IMR-90 (cell line): ENCODE results near the gene STAG2. TPM values are rescaled to one million over a fixed set of nuclear protein-coding genes. Genes with fewer than 3 reads are reported as not detected.

Source experiments
- ATAC-seq: fragments of 200-7000 bp; cut with Tn5 transposase; 2 replicates; pipeline ENCODE4 v1.9.1; 2020; ENCODE audit warnings: low read depth, mild to moderate bottlenecking, moderate library complexity
- BruUV-seq: library from RNA; stranded (reverse); fragments of 400-500 nt; replicated peaks from 2 replicates; lab custom pipeline; 2021; lab: Mats Ljungman, UMichigan
- CTCF ChIA-PET: fragments of 300-600 bp; formaldehyde crosslinking; extraction: SDS; loops from one replicate; lab custom pipeline; 2021; ENCODE audit warnings: antibody characterized with exemption; lab: Yijun Ruan, JAX
- POLR2A ChIA-PET: fragments of 300-600 bp; sonication (Branson Sonifier 250); formaldehyde crosslinking; loops from one replicate; lab custom pipeline; 2022; ENCODE audit warnings: antibody characterized with exemption; ENCODE audit not compliant: unreplicated experiment; lab: Charles Lee
- DNase-seq: peaks from one replicate; pipeline ENCODE4 v3.0.0; 2013
- H2AFZ ChIP-seq: replicated peaks from 2 replicates; pipeline ENCODE3; 2013; ENCODE audit warnings: low read length, mild to moderate bottlenecking; ENCODE audit not compliant: poor library complexity
- H2AK5ac ChIP-seq: 2 replicates; pipeline ENCODE4 v1.6.1; 2013; ENCODE audit warnings: low read depth, low read length, inconsistent platforms
- H2AK9ac ChIP-seq: replicated peaks from 2 replicates; pipeline ENCODE3; 2013; ENCODE audit warnings: mild to moderate bottlenecking, low read depth, low read length, moderate library complexity; ENCODE audit not compliant: poor library complexity
- H2BK120ac ChIP-seq: 2 replicates; pipeline ENCODE4 v1.6.1; 2013; ENCODE audit warnings: low read depth, low read length, inconsistent platforms
- H2BK15ac ChIP-seq: 3 replicates; pipeline ENCODE4 v1.6.1; 2013; ENCODE audit warnings: low read depth, low read length, inconsistent platforms
- H2BK20ac ChIP-seq: 2 replicates; pipeline ENCODE4 v1.6.1; 2013; ENCODE audit warnings: low read depth, mild to moderate bottlenecking, inconsistent platforms, low read length, moderate library complexity
- H2BK5ac ChIP-seq: 2 replicates; pipeline ENCODE4 v1.6.1; 2013; ENCODE audit warnings: mild to moderate bottlenecking, low read depth, low read length, inconsistent platforms; ENCODE audit not compliant: poor library complexity, severe bottlenecking
- H3K14ac ChIP-seq: replicated peaks from 2 replicates; pipeline ENCODE4 v1.6.1; 2013; ENCODE audit warnings: low read depth, low read length, inconsistent platforms
- H3K18ac ChIP-seq: 2 replicates; pipeline ENCODE4 v1.6.1; 2013; ENCODE audit warnings: low read depth, low read length, control low read depth
- H3K23ac ChIP-seq: 2 replicates; pipeline ENCODE4 v1.6.1; 2013; ENCODE audit warnings: low read depth, low read length, inconsistent platforms
- H3K27ac ChIP-seq: 2 replicates; pipeline ENCODE4 v1.5.1; 2013; ENCODE audit warnings: mild to moderate bottlenecking, control low read depth, low read length; ENCODE audit not compliant: insufficient read depth
- H3K27me3 ChIP-seq: 2 replicates; pipeline ENCODE4 v1.6.1; 2013; ENCODE audit warnings: low read length; ENCODE audit not compliant: control insufficient read depth, insufficient read depth
- H3K36me3 ChIP-seq: 2 replicates; pipeline ENCODE4 v1.6.1; 2013; ENCODE audit warnings: low read length, mixed read lengths; ENCODE audit not compliant: control insufficient read depth, insufficient read depth
- H3K4ac ChIP-seq: 2 replicates; pipeline ENCODE4 v1.6.1; 2013; ENCODE audit warnings: low read depth, low read length, inconsistent platforms
- H3K4me1 ChIP-seq: 2 replicates; pipeline ENCODE4 v1.6.1; 2013; ENCODE audit warnings: low read length, mixed read lengths; ENCODE audit not compliant: control insufficient read depth, insufficient read depth
- H3K4me2 ChIP-seq: 2 replicates; pipeline ENCODE4 v1.6.1; 2013; ENCODE audit warnings: low read depth, mild to moderate bottlenecking, control low read depth, low read length, moderate library complexity
- H3K4me3 ChIP-seq: 2 replicates; pipeline ENCODE4 v1.5.1; 2013; ENCODE audit warnings: low read depth, mild to moderate bottlenecking, control low read depth, low read length, moderate library complexity; ENCODE audit not compliant: insufficient read depth
- H3K56ac ChIP-seq: 2 replicates; pipeline ENCODE4 v1.6.1; 2013; ENCODE audit warnings: low read length, inconsistent platforms; ENCODE audit not compliant: insufficient read depth; ENCODE audit errors: extremely low read depth
- H3K79me1 ChIP-seq, 2 experiments: 2 replicates each; pipeline ENCODE4 v1.6.1; 2013; ENCODE audit warnings: low read length in 2 of 2, inconsistent platforms in 1 of 2, low read depth in 1 of 2
- H3K9ac ChIP-seq: 2 replicates; pipeline ENCODE4 v1.6.1; 2013; ENCODE audit warnings: low read depth, low read length, control low read depth
- H3K9me1 ChIP-seq: 2 replicates; pipeline ENCODE4 v1.6.1; 2013; ENCODE audit warnings: low read length, inconsistent platforms; ENCODE audit not compliant: insufficient read depth
- H3K9me3 ChIP-seq: 2 replicates; pipeline ENCODE4 v1.6.1; 2013; ENCODE audit warnings: low read length; ENCODE audit not compliant: control insufficient read depth, insufficient read depth
- H4K20me1 ChIP-seq: 2 replicates; pipeline ENCODE4 v1.6.1; 2013; ENCODE audit warnings: low read length, inconsistent platforms; ENCODE audit not compliant: insufficient read depth
- H4K5ac ChIP-seq: 2 replicates; pipeline ENCODE4 v1.6.1; 2013; ENCODE audit warnings: mild to moderate bottlenecking, low read depth, low read length, control low read depth
- H4K8ac ChIP-seq, 2 experiments: 2 replicates each; pipeline ENCODE4 v1.6.1; 2013; ENCODE audit warnings: low read depth in 2 of 2, low read length in 2 of 2, control low read depth in 1 of 2, inconsistent platforms in 1 of 2
- H4K91ac ChIP-seq: 2 replicates; pipeline ENCODE4 v1.6.1; 2013; ENCODE audit warnings: low read depth, low read length, inconsistent platforms; ENCODE audit not compliant: insufficient read depth
- MAZ ChIP-seq: IDR thresholded peaks from 2 replicates; pipeline ENCODE4 v1.6.1; 2012; ENCODE audit warnings: low read depth, mild to moderate bottlenecking, low read length, improper control_type of control experiment, moderate library complexity, borderline replicate concordance
- WGBS, 2 experiments: methylation state at CpG; one replicate each; pipeline versions ENCODE4 v1.1.5 to v1.1.7; 2013; ENCODE audit warnings: missing lambda C conversion rate in 2 of 2; ENCODE audit not compliant: insufficient read length in 1 of 2; ENCODE audit errors: extremely low coverage in 2 of 2; 5-methylcytosine and 5-hydroxymethylcytosine counted together
- dilution Hi-C: fragments of 300-500 bp; cut with HindIII; formaldehyde crosslinking; loops from one replicate; pipeline ENCODE4 v1.14.3; 2018; ENCODE audit warnings: low sequenced_read_pairs; ENCODE audit not compliant: unreplicated experiment
- in situ Hi-C: fragments of 300-500 bp; cut with MboI; formaldehyde crosslinking; loops from 3 replicates; pipeline ENCODE4 v1.14.3; 2019; ENCODE audit warnings: low sequenced_read_pairs, inconsistent platforms, mixed read lengths
- intact Hi-C: fragments of 100-400 bp; cut with micrococcal nuclease; formaldehyde crosslinking; loops from 2 replicates; pipeline ENCODE4 v1.10.0; 2022
- polyA plus RNA-seq, 3 experiments: library from polyadenylated mRNA; depleted of rRNA; stranded (reverse); fragments of >200 nt; gene quantifications; 2 replicates each; pipeline ENCODE4 v1.2.3, GENCODE V29; 2012; ENCODE audit warnings: low replicate concordance in 1 of 3
- total RNA-seq: library from RNA; depleted of rRNA; stranded (reverse); fragments of >200 nt; gene quantifications from 2 replicates; pipeline ENCODE4 v1.2.3, GENCODE V29; 2012

The STAG2 gene
- total and polyA plus RNA-seq, 2 of the 4 experiments (the other 2 are of a cell fraction), result 19.6 to 71.2 TPM

DNA sequence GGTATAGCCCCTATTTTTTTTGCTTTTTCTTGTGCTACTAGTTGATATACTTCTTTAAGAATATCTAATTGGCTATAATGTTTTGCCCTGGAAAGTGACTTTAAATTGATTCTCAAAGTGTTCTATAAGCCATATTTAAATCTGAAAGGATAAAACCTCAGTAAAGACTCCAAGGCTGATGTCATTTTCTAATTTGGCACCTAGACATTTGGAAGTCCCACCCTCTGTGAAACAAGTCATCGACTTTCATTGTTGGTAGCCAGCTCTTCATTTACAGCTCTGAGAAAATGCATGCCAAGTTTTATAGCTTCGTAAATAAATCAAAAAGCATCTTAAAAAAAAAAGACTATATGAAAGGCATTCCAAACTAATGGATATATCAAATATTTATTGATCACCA, 18.0 kb upstream of the STAG2 start:
- H3K9ac ChIP-seq, result no peak overlapping the region
- intact Hi-C loops (no loop called here), in situ Hi-C loops (no loop called here), dilution Hi-C loops (no loop called here)
- no peak overlapping the region for H3K4me3 ChIP-seq
- no peaks in the 10 kb centered on the region for H3K9me3 ChIP-seq
- no peak overlapping the region for H3K27ac ChIP-seq
- H3K36me3 ChIP-seq, result no peaks in the 10 kb centered on the region
- H2BK15ac ChIP-seq, result no peak overlapping the region
- no peak overlapping the region for H2AK9ac ChIP-seq
- CTCF ChIA-PET, result no interaction called here
- no peak overlapping the region for H2AFZ ChIP-seq
- no peak overlapping the region for H2AK5ac ChIP-seq
- no peak for DNase-seq
- BruUV-seq, result no TSS peak
- H2BK120ac ChIP-seq, result no peak overlapping the region
- no peak overlapping the region for H2BK5ac ChIP-seq
- H4K8ac ChIP-seq, result no peak overlapping the region
- no peak overlapping the region for H3K4me2 ChIP-seq
- no peak for TF ChIP-seq MAZ
- H3K14ac ChIP-seq, result no peak overlapping the region
- no peak overlapping the region for H3K18ac ChIP-seq
- no peaks in the 10 kb centered on the region for H3K4me1 ChIP-seq
- WGBS, 2 experiments, result no CpG with 5 or more reads among the region's 2 CpGs
- no peak overlapping the region for H3K4ac ChIP-seq
- no peak overlapping the region for H3K23ac ChIP-seq
- H4K20me1 ChIP-seq, result no peaks in the 10 kb centered on the region
- H4K91ac ChIP-seq, result no peak overlapping the region
- H4K5ac ChIP-seq, result no peak overlapping the region
- no peaks in the 10 kb centered on the region for H3K27me3 ChIP-seq
- POLR2A ChIA-PET, result no interaction called here
- no peak overlapping the region for H2BK20ac ChIP-seq
- H3K56ac ChIP-seq, result no peak overlapping the region
- no peaks in the 10 kb centered on the region for H3K9me1 ChIP-seq
- H3K79me1 ChIP-seq, result no peaks in the 10 kb centered on the region
- ATAC-seq, result no peak
